ENCODE measurements around the gene INPP5A.

GRCh38 chr10:132696728-132697577, 159.4 kb downstream of the INPP5A start:
- TF ChIP-seq CTCF (IDR thresholded peaks at IDR 0.05) (no peak), POLR2A (IDR thresholded peaks at IDR 0.05) (no peak)
